GM12801 (cell line): ENCODE measurements around the gene NSFL1C.

ENCODE experiments used
- TF ChIP-seq, protein P1 (sequence below): IDR thresholded peaks from one replicate; pipeline ENCODE4 v1.5.1; 2011; ENCODE audit warnings: control low read depth; ENCODE audit not compliant: insufficient read length; ENCODE audit errors: extremely low read depth

The NSFL1C gene

DNA sequence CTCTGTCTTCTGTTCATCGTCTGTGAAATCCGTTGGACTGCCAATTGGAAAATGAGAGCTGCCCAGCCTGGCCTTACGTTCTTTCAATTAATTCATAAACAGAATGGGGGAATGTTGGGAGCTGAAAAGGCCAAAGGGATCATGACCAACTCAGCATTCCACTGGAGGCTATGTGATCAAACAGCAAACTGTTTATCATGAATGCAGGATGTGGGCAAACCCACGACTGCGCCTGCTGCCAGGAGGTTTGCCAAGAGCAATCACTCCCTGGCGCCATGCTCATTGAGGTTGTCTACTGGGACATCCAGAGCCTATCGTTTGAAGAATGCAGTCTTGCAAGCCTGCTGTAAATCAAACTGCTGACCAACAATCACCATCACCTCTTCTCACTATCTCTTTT lies 64.5 kb downstream of the NSFL1C start:
- TF ChIP-seq, protein P1, sequence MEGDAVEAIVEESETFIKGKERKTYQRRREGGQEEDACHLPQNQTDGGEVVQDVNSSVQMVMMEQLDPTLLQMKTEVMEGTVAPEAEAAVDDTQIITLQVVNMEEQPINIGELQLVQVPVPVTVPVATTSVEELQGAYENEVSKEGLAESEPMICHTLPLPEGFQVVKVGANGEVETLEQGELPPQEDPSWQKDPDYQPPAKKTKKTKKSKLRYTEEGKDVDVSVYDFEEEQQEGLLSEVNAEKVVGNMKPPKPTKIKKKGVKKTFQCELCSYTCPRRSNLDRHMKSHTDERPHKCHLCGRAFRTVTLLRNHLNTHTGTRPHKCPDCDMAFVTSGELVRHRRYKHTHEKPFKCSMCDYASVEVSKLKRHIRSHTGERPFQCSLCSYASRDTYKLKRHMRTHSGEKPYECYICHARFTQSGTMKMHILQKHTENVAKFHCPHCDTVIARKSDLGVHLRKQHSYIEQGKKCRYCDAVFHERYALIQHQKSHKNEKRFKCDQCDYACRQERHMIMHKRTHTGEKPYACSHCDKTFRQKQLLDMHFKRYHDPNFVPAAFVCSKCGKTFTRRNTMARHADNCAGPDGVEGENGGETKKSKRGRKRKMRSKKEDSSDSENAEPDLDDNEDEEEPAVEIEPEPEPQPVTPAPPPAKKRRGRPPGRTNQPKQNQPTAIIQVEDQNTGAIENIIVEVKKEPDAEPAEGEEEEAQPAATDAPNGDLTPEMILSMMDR, result no peak

DNA sequence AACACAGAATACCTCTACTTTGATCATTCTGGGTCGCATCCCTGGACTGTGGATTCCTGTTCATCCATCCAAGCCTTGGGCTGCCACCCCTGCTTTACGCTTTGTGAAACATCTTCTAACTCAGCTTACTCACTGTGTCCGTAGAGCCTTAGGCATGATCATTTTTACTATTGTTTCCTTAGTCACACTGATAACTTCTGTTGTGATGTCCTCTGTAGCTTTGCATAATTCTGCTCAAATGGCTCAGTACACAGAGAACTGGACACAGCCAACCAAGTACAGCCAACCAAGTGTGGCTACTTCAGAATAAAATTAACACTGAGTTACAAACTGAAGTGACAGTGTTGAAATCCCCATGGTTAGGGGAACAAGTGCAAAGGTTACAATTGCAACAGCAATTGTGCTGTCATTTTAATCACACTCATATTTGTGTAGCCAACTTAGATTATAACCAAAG lies 65.2 kb downstream of the NSFL1C start:
- TF ChIP-seq, protein P1, result no peak

DNA sequence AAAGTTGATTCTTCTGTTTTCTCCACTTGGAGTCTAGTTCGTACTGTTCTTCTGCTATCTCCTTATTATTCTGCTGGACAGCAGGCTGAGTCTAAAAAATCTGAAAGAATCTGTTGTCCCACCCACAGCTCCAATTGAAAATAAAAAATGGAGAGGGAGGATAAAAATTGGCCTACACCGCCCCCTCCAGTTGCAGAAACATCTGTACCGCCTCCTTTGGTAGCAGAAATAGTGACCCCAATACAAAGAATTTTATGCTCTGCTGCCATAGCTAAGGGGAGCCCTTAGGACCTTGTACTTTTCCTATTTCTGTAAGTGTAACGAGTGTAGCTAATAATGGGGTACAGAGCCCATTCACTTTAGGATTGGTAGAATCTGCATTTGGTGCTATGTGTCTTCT lies 68.9 kb downstream of the NSFL1C start:
- TF ChIP-seq, protein P1, result no peak

DNA sequence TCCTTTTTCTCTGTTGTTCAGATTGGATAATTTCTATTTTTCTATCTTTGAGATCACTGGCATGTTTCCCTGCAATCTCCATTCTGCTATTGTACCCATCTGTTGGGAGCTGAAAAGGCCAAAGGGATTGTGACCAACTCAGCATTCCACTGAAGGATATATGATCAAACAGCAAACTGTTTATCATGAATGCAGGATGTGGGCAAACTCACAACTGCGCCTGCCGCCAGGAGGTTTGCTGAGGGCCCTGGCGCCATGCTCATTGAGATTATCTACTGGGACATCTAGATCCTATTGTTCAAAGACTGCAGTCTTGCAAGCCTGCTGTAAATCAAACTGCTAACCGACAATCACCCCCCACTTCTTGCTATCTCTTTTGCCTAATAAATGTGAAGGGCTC lies 69.9 kb downstream of the NSFL1C start:
- TF ChIP-seq, protein P1, result no peak

DNA sequence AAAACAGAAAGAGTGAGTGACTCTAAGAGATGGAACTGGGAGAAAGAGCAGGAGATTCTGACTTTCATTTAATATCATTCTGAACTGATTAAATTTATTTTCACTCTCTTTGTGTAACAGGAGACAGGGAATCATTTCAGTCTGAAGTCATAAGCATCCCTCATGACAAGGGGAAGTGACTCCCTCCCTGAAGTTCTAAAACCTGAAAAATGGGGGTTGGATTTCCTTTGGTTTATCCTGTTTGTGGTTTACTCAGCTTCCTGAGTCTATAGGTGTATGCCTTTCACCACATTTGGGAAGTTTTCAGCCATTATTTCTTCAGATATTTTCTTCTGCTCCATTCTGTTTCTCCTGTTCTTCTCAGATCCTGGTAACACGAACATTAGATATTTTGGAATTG lies 70.4 kb downstream of the NSFL1C start:
- TF ChIP-seq, protein P1, result no peak

DNA sequence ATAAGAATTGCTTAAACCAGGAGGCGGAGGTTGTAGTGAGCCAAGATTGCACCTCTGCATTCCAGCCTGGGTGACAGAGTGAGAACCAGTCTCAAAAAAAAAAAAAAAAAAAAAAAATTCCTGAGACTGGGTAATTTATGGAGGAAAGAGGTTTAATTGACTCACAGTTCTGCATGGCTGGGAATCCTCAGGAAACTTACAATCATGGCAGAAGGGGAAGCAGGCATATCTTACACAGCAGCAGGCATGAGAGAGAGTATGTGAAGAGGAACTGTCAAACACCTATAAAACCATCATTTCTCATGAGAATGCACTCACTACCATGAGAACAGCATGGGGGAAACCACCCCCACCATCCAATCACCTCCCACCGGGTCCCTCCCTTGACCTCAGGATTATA lies 72.0 kb downstream of the NSFL1C start:
- TF ChIP-seq, protein P1, result no peak

DNA sequence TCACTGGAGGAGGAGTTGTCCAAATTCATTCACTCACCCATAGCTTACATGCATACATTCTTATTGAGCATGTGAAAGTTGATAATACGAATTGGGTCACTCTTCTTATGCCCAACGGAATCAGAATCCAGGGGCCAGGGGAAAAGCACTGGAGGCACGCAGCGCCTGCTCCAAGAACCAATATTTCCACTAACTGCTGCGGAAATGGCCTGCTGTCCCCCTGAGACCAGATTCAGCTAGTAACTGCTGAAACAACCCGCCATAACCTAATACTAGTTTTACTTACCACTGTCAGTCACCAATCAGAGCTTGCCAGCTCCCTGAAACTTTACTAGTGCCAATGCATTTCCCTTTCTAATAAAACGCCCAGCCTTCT lies 73.2 kb downstream of the NSFL1C start:
- TF ChIP-seq, protein P1, result no peak
